CD4-positive, alpha-beta T cell (primary cell): ENCODE results near the gene CAMSAP2. TPM values are rescaled to one million over a fixed set of nuclear protein-coding genes. Genes with fewer than 3 reads are reported as not detected.

Experiments
- ATAC-seq: fragments of 200-7000 bp; cut with Tn5 transposase; one replicate; pipeline ENCODE4 v1.10.0; 2022; ENCODE audit warnings: mild to moderate bottlenecking; ENCODE audit not compliant: poor library complexity
- CTCF ChIA-PET: fragments of 350-600 bp; sonication (Branson Sonifier 250); formaldehyde crosslinking; loops from one replicate; lab custom pipeline; 2021; ENCODE audit warnings: antibody characterized with exemption, inconsistent platforms; lab: Charles Lee
- POLR2A ChIA-PET: fragments of 350-600 bp; sonication (Branson Sonifier 250); formaldehyde crosslinking; loops from one replicate; lab custom pipeline; 2021; ENCODE audit warnings: antibody characterized with exemption, inconsistent platforms; lab: Charles Lee
- DNase-seq, 14 experiments: peaks; one replicate each; pipeline ENCODE4 v3.0.0-alpha.2; 2013 to 2020; ENCODE audit warnings: mixed read lengths in 2 of 14
- H3K27ac ChIP-seq, 2 donors: one replicate each; pipeline versions ENCODE4 v1.5.1 to v1.7.0; 2013; ENCODE audit warnings: low read length in 2 of 2, low read depth in 1 of 2, mild to moderate bottlenecking in 1 of 2
- H3K27me3 ChIP-seq, 2 experiments: 1 replicate in 1 of 2; 2 replicates in 1 of 2; pipeline versions ENCODE4 v1.6.1 to v1.7.0; 2013; ENCODE audit warnings: low read length in 2 of 2, control low read depth in 1 of 2, mild to moderate bottlenecking in 1 of 2, moderate library complexity in 1 of 2; ENCODE audit not compliant: insufficient read depth in 2 of 2, control insufficient read depth in 1 of 2
- H3K36me3 ChIP-seq: one replicate; pipeline ENCODE4 v1.6.1; 2013; ENCODE audit warnings: low read length, control low read depth; ENCODE audit not compliant: insufficient read depth
- H3K4me1 ChIP-seq: one replicate; pipeline ENCODE4 v1.6.1; 2013; ENCODE audit warnings: low read length, control low read depth; ENCODE audit not compliant: insufficient read depth
- H3K4me3 ChIP-seq: one replicate; pipeline ENCODE4 v1.5.1; 2013; ENCODE audit warnings: mild to moderate bottlenecking, low read length, moderate library complexity
- H3K9me3 ChIP-seq, 2 experiments: 1 replicate in 1 of 2; 2 replicates in 1 of 2; pipeline versions ENCODE4 v1.6.1 to v1.7.0; 2013; ENCODE audit warnings: low read length in 2 of 2, mild to moderate bottlenecking in 2 of 2, control low read depth in 1 of 2, moderate library complexity in 1 of 2; ENCODE audit not compliant: control insufficient read depth in 1 of 2, insufficient read depth in 1 of 2
- H3K27ac Mint-ChIP-seq: one replicate; pipeline ENCODE4 v1.8.0; 2020; ENCODE audit warnings: mixed read lengths
- H3K27me3 Mint-ChIP-seq: one replicate; pipeline ENCODE4 v1.8.0; 2021; ENCODE audit warnings: mixed read lengths
- H3K36me3 Mint-ChIP-seq: one replicate; pipeline ENCODE4 v1.8.0; 2021; ENCODE audit warnings: low read depth, mixed read lengths
- H3K4me1 Mint-ChIP-seq: one replicate; pipeline ENCODE4 v1.8.0; 2021; ENCODE audit warnings: low read depth, mixed read lengths
- H3K4me3 Mint-ChIP-seq: one replicate; pipeline ENCODE4 v1.8.0; 2020; ENCODE audit warnings: mild to moderate bottlenecking, mixed read lengths
- H3K9me3 Mint-ChIP-seq: one replicate; pipeline ENCODE4 v1.8.0; 2020; ENCODE audit warnings: mixed read lengths
- intact Hi-C, 2 experiments: fragments of 100-400 bp; cut with DNase I in 1 of 2; cut with micrococcal nuclease in 1 of 2; formaldehyde crosslinking; loops; one replicate each; pipeline versions ENCODE4 v1.15.1 to v1.9.0; 2023 to 2025; cut with DNase I, micrococcal nuclease
- total RNA-seq, 174 experiments: library from RNA in 2 of 174; stranded (reverse) in 2 of 174; gene quantifications; one replicate each; pipeline ENCODE4 v1.2.3 and lab custom pipeline; 2021 to 2026
- TF ChIP-seq, protein P1 (sequence below): fragments of 200-600 bp; IDR thresholded peaks from one replicate; pipeline ENCODE4 v1.8.0; 2022; ENCODE audit warnings: antibody characterized with exemption, mild to moderate bottlenecking

Gene CAMSAP2
- total RNA-seq, 2 experiments from 2014 or later, result 4.4 to 5.7 TPM

GRCh38 chr1:200776949-200777348, 38.3 kb downstream of the CAMSAP2 start:
- H3K9me3 Mint-ChIP-seq, result peaks cover under 1% of the 10 kb centered on the region
- CTCF ChIA-PET, result no interaction called here
- DNase-seq, result no peak
- TF ChIP-seq, protein P1, sequence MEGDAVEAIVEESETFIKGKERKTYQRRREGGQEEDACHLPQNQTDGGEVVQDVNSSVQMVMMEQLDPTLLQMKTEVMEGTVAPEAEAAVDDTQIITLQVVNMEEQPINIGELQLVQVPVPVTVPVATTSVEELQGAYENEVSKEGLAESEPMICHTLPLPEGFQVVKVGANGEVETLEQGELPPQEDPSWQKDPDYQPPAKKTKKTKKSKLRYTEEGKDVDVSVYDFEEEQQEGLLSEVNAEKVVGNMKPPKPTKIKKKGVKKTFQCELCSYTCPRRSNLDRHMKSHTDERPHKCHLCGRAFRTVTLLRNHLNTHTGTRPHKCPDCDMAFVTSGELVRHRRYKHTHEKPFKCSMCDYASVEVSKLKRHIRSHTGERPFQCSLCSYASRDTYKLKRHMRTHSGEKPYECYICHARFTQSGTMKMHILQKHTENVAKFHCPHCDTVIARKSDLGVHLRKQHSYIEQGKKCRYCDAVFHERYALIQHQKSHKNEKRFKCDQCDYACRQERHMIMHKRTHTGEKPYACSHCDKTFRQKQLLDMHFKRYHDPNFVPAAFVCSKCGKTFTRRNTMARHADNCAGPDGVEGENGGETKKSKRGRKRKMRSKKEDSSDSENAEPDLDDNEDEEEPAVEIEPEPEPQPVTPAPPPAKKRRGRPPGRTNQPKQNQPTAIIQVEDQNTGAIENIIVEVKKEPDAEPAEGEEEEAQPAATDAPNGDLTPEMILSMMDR, result no peak
- POLR2A ChIA-PET, result no interaction called here
- peaks cover 24% of the 10 kb centered on the region for H3K36me3 Mint-ChIP-seq
- intact Hi-C loops, result no loop called here
- H3K4me3 ChIP-seq, result no peak overlapping the region
- H3K4me3 Mint-ChIP-seq, result no peak overlapping the region
- no peak for ATAC-seq
- H3K9me3 ChIP-seq, result no peaks in the 10 kb centered on the region
- no peak overlapping the region for H3K27ac Mint-ChIP-seq
- H3K4me1 ChIP-seq, result no peaks in the 10 kb centered on the region
- H3K27me3 ChIP-seq, result no peaks in the 10 kb centered on the region
- H3K27ac ChIP-seq, result no peak overlapping the region
- peaks cover 8% of the 10 kb centered on the region for H3K4me1 Mint-ChIP-seq
- H3K36me3 ChIP-seq, result no peaks in the 10 kb centered on the region
- H3K27me3 Mint-ChIP-seq, result no peaks in the 10 kb centered on the region

DNA sequence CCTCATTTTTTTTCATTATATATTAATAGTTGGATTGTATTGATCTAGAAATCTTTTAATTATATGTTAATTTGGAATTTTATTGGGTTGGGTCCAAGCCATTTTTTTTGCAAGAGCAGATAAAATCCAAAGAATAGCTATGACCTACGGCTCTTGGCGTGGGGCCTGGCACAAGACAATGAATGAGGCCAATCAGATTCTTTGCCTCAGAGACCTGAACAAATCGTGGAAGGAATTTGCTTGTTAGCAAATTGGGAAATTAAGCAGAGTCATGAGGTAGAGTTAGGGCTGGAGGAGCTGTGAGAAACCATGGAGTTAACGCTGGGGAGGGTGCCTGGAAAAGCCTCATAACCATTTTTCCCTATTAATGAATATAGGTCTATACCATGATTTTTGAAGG, 40.1 kb downstream of the CAMSAP2 start:
- Histone ChIP-seq H3K4me1 (no peaks in the 10 kb centered on the region), H3K27me3 (no peaks in the 10 kb centered on the region), H3K36me3 (no peaks in the 10 kb centered on the region), H3K27ac (no peak overlapping the region), H3K9me3 (peaks cover 0 to 5% of the 10 kb centered on the region in 2 experiments), H3K4me3 (no peak overlapping the region)
- H3K27me3 Mint-ChIP-seq, result no peaks in the 10 kb centered on the region
- no peak for DNase-seq
- no peak overlapping the region for H3K27ac Mint-ChIP-seq
- ChIA-PET POLR2A (no interaction called here), CTCF (no interaction called here)
- TF ChIP-seq, protein P1, result no peak
- intact Hi-C loops, result no loop called here
- peaks cover 8% of the 10 kb centered on the region for H3K4me1 Mint-ChIP-seq
- H3K4me3 Mint-ChIP-seq, result no peak overlapping the region
- ATAC-seq, result no peak
- peaks cover 41% of the 10 kb centered on the region for H3K36me3 Mint-ChIP-seq
- peaks cover 4% of the 10 kb centered on the region for H3K9me3 Mint-ChIP-seq

- Mint-ChIP-seq H3K27me3 (no peaks in the 10 kb centered on the region), H3K9me3 (peaks cover 4% of the 10 kb centered on the region), H3K27ac (no peak overlapping the region), H3K4me1 (peaks cover 7% of the 10 kb centered on the region), H3K36me3 (peaks cover 44% of the 10 kb centered on the region), H3K4me3 (no peak overlapping the region)
- peaks cover 0 to 5% of the 10 kb centered on the region in 2 experiments for H3K9me3 ChIP-seq
- no peak overlapping the region for H3K27ac ChIP-seq
- H3K4me3 ChIP-seq, result no peak overlapping the region
- H3K36me3 ChIP-seq, result no peaks in the 10 kb centered on the region
- no peaks in the 10 kb centered on the region for H3K4me1 ChIP-seq
- ChIA-PET CTCF (no interaction called here), POLR2A (no interaction called here)
- ATAC-seq (no peak), DNase-seq (no peak)
- intact Hi-C loops, result no loop called here
- no peaks in the 10 kb centered on the region for H3K27me3 ChIP-seq
- TF ChIP-seq, protein P1, result no peak
Measured at GRCh38 chr1:200779326-200779725, 40.6 kb downstream of the CAMSAP2 start.
